ENCODE measurements around the gene ERAL1.

The ERAL1 gene

DNA sequence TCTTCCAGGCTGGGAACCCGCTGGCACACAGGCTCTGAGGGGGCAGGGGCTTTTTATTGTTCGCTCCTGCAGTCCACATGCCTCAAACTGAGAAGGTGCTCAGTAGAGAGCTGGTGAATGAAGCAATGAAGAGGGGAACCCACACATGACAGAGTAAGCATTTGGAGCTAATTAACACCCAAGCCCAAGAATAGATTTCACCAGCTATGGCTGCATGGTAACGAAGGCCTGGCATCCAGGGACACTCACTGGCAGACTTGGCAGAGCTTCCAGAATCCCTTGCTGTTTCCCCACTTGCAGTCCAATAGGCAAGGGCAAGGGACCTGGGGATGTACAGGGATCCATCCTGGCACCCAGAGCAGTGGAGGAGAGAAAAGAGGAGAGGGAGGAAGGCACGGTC, 30.5 kb downstream of the ERAL1 start:
- Histone ChIP-seq H3K27ac (replicated peaks) (no peak overlapping the region), H3K27me3 (ENCODE audit: insufficient read depth, poor library complexity, severe bottlenecking) (no peaks in the 10 kb centered on the region), H3K4me3 (replicated peaks; ENCODE audit: insufficient read depth, low read length) (no peak overlapping the region)
- TF ChIP-seq GABPA (IDR thresholded peaks at IDR 0.05; ENCODE audit: low read depth) (no peak), CTCF (IDR thresholded peaks at IDR 0.05; ENCODE audit: insufficient read depth, low read length) (no peak), POLR2AphosphoS5 (IDR thresholded peaks at IDR 0.05; ENCODE audit: low read depth) (no peak), SPI1 (IDR thresholded peaks at IDR 0.05; ENCODE audit: borderline replicate concordance, low read depth) (no peak)
- TF ChIP-seq, protein P1, sequence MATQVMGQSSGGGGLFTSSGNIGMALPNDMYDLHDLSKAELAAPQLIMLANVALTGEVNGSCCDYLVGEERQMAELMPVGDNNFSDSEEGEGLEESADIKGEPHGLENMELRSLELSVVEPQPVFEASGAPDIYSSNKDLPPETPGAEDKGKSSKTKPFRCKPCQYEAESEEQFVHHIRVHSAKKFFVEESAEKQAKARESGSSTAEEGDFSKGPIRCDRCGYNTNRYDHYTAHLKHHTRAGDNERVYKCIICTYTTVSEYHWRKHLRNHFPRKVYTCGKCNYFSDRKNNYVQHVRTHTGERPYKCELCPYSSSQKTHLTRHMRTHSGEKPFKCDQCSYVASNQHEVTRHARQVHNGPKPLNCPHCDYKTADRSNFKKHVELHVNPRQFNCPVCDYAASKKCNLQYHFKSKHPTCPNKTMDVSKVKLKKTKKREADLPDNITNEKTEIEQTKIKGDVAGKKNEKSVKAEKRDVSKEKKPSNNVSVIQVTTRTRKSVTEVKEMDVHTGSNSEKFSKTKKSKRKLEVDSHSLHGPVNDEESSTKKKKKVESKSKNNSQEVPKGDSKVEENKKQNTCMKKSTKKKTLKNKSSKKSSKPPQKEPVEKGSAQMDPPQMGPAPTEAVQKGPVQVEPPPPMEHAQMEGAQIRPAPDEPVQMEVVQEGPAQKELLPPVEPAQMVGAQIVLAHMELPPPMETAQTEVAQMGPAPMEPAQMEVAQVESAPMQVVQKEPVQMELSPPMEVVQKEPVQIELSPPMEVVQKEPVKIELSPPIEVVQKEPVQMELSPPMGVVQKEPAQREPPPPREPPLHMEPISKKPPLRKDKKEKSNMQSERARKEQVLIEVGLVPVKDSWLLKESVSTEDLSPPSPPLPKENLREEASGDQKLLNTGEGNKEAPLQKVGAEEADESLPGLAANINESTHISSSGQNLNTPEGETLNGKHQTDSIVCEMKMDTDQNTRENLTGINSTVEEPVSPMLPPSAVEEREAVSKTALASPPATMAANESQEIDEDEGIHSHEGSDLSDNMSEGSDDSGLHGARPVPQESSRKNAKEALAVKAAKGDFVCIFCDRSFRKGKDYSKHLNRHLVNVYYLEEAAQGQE (IDR thresholded peaks at IDR 0.05; ENCODE audit: insufficient replicate concordance, low read depth) = no peak
- DNase-seq (ENCODE audit: low read depth in 1 of 2, low spot score in 1 of 2) = no peak

DNA sequence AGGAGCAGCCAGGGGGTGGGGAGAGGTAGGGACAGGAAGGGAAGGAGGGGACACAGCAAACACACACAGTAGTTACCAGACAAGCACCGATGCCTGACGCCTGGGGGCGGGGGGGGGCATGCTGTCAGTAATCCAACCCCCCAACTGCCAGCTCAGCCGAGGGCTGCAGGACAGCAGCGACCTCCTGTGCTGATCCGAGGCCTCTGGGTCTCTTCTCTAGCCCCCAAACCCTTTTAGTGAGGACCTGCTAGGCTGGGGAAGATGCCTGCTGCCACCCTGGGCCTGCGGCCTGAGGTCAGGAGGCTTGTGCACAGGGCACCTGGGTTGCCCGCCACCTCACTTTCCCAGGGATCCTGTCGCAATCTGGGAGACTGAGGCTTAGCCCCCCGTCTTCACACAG, 31.1 kb downstream of the ERAL1 start:
- Histone ChIP-seq H3K27me3 (ENCODE audit: insufficient read depth, poor library complexity, severe bottlenecking) (no peaks in the 10 kb centered on the region), H3K27ac (replicated peaks) (no peak overlapping the region), H3K4me3 (replicated peaks; ENCODE audit: insufficient read depth, low read length) (no peak overlapping the region)
- no peak for DNase-seq (ENCODE audit: low read depth in 1 of 2, low spot score in 1 of 2)
- TF ChIP-seq, protein P1 (IDR thresholded peaks at IDR 0.05; ENCODE audit: insufficient replicate concordance, low read depth) = no peak
- no peak for TF ChIP-seq SPI1 (IDR thresholded peaks at IDR 0.05; ENCODE audit: borderline replicate concordance, low read depth)

GRCh38 chr17:28887871-28888471, 33.2 kb downstream of the ERAL1 start:
- Histone ChIP-seq H3K4me3 (replicated peaks; ENCODE audit: insufficient read depth, low read length) (no peak overlapping the region), H3K27me3 (ENCODE audit: insufficient read depth, poor library complexity, severe bottlenecking) (no peaks in the 10 kb centered on the region), H3K27ac (replicated peaks) (no peak overlapping the region)
- no peak for DNase-seq (ENCODE audit: low read depth in 1 of 2, low spot score in 1 of 2)
- no peak; the same call in 1 of the 2 replicates for TF ChIP-seq POLR2AphosphoS5 (IDR thresholded peaks at IDR 0.05; ENCODE audit: low read depth)
- TF ChIP-seq SPI1 (IDR thresholded peaks at IDR 0.05; ENCODE audit: borderline replicate concordance, low read depth) = no peak
- no peak for TF ChIP-seq CTCF (IDR thresholded peaks at IDR 0.05; ENCODE audit: insufficient read depth, low read length)
- TF ChIP-seq GABPA (IDR thresholded peaks at IDR 0.05; ENCODE audit: low read depth) = no peak
- TF ChIP-seq, protein P1 (IDR thresholded peaks at IDR 0.05; ENCODE audit: insufficient replicate concordance, low read depth) = no peak
